Measurements from ENCODE around the gene HEATR3.

- TF ChIP-seq CTCF (IDR thresholded peaks at IDR 0.05), result no peak
- TF ChIP-seq POLR2A (IDR thresholded peaks at IDR 0.05), result no peak
These were observed 28.1 kb downstream of the HEATR3 start for GRCh38 chr16:50093607-50094539.

All from esophagus squamous epithelium (tissue), 4 donors.